Panc1 (cell line): Measurements from ENCODE around the gene RAB3IL1. TPM values are rescaled to one million over a fixed set of nuclear protein-coding genes. Genes with fewer than 3 reads are reported as not detected.

ENCODE experiments used
- ATAC-seq: fragments of 200-7000 bp; cut with Tn5 transposase; 2 replicates; pipeline ENCODE4 v1.9.1; 2020; ENCODE audit warnings: mild to moderate bottlenecking, moderate library complexity
- BruUV-seq: library from RNA; stranded (reverse); fragments of 400-500 nt; replicated peaks from 2 replicates; lab custom pipeline; 2021; lab: Mats Ljungman, UMichigan
- CTCF ChIA-PET: fragments of 300-600 bp; sonication (Branson Sonifier 250); formaldehyde crosslinking; loops from one replicate; lab custom pipeline; 2022; ENCODE audit warnings: antibody characterized with exemption; lab: Charles Lee
- POLR2A ChIA-PET: fragments of 300-600 bp; sonication (Branson Sonifier 250); formaldehyde crosslinking; loops from one replicate; lab custom pipeline; 2022; ENCODE audit warnings: antibody characterized with exemption; lab: Charles Lee
- DNase-seq: peaks from one replicate; pipeline ENCODE4 v3.0.0-alpha.2; 2010; ENCODE audit warnings: low read depth, low spot score
- H3K27ac ChIP-seq: 2 replicates; pipeline ENCODE4 v1.5.1; 2011; ENCODE audit warnings: mild to moderate bottlenecking, low read length, inconsistent platforms
- H3K27me3 ChIP-seq: fragments of 200-500 bp; sonication (Bioruptor generic); 2 replicates; pipeline ENCODE4 v1.6.0; 2014; ENCODE audit warnings: low read length, inconsistent platforms; ENCODE audit not compliant: control insufficient read depth, insufficient read depth
- H3K36me3 ChIP-seq: fragments of 200-500 bp; sonication (Bioruptor generic); 2 replicates; pipeline ENCODE4 v1.5.1; 2014; ENCODE audit warnings: inconsistent platforms, mild to moderate bottlenecking, low read length, moderate library complexity; ENCODE audit not compliant: control insufficient read depth, insufficient read depth
- H3K4me1 ChIP-seq: 2 replicates; pipeline ENCODE4 v1.5.1; 2011; ENCODE audit warnings: inconsistent platforms, mild to moderate bottlenecking, low read length, moderate library complexity; ENCODE audit not compliant: control insufficient read depth, insufficient read depth
- H3K4me3 ChIP-seq, 2 experiments: 2 replicates each; pipeline ENCODE4 v1.5.1; 2011 to 2012; ENCODE audit warnings: low read depth in 2 of 2, low read length in 2 of 2, mild to moderate bottlenecking in 2 of 2, inconsistent platforms in 1 of 2, moderate library complexity in 1 of 2
- H3K9me3 ChIP-seq: fragments of 200-500 bp; sonication (Bioruptor generic); 2 replicates; pipeline ENCODE4 v1.5.1; 2014; ENCODE audit warnings: low read depth, mild to moderate bottlenecking, inconsistent platforms, low read length, moderate library complexity; ENCODE audit not compliant: control insufficient read depth, insufficient read depth
- POLR2AphosphoS5 ChIP-seq: IDR thresholded peaks from 2 replicates; pipeline ENCODE4 v1.6.1; 2012; ENCODE audit warnings: mild to moderate bottlenecking, low read depth, low read length, moderate library complexity
- SIN3A ChIP-seq: IDR thresholded peaks from 2 replicates; pipeline ENCODE4 v1.6.1; 2012; ENCODE audit warnings: low read depth, mild to moderate bottlenecking, low read length, moderate library complexity, borderline replicate concordance; ENCODE audit not compliant: insufficient read depth
- TCF7L2 ChIP-seq: IDR thresholded peaks from 2 replicates; pipeline ENCODE4 v1.6.1; 2011; ENCODE audit warnings: mild to moderate bottlenecking, low read depth, low read length, inconsistent platforms
- in situ Hi-C: cut with HindIII; loops from 2 replicates; pipeline ENCODE4 v1.10.0; 2016; ENCODE audit warnings: low sequenced_read_pairs, low pct_unique_long_range_greater_than_20kb
- intact Hi-C: fragments of 100-400 bp; cut with micrococcal nuclease; formaldehyde crosslinking; loops from one replicate; pipeline ENCODE4 v1.10.0; 2022; ENCODE audit not compliant: unreplicated experiment
- total RNA-seq: library from RNA; stranded (reverse); gene quantifications from one replicate; pipeline ENCODE4 v1.2.1, GENCODE V29; 2021; ENCODE audit not compliant: unreplicated experiment
- TF ChIP-seq, protein P1 (sequence below), 2 experiments: IDR thresholded peaks; 2 replicates each; pipeline ENCODE4 v1.6.1; 2011 to 2012; ENCODE audit warnings: low read depth in 2 of 2, control low read depth in 1 of 2, low read length in 1 of 2, mild to moderate bottlenecking in 1 of 2, moderate library complexity in 1 of 2; ENCODE audit not compliant: insufficient read depth in 1 of 2
- TF ChIP-seq, protein P2 (sequence below): fragments of 450-650 bp; IDR thresholded peaks from 2 replicates; pipeline ENCODE4 v1.5.1; 2017; ENCODE audit warnings: mild to moderate bottlenecking

RAB3IL1 gene
- total RNA-seq, 1 experiment from 2014 or later = 8.9 TPM

DNA sequence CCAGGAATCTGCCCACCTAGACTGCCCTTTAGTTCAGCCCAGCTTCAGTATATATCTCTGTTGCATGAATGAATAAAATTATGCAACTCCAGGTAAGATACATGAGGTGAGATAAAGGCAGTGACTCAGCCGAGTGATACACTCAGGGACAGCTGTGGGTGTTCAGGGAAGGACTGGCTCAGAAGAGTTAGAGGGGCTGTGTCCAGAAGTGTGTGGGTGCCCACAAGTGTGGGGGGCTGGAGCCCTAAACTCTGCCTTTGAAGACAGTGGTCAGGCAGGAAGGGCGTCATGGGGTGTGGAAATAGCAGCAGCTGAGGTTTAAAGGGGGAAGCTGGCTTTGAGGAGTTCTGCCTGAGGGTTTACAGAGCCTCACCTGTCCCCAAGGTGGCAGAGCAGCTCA is 41.7 kb upstream of the RAB3IL1 start:
- H3K27ac ChIP-seq = peak overlapping the region; percentile 35; the same call in 1 of the 2 replicates
- in situ Hi-C loops = no loop called here
- DNase-seq = no peak
- H3K9me3 ChIP-seq = no peaks in the 10 kb centered on the region
- intact Hi-C loops = no loop called here
- BruUV-seq = no TSS peak
- no peak for ATAC-seq
- peaks cover 18% of the 10 kb centered on the region for H3K4me1 ChIP-seq
- H3K27me3 ChIP-seq = no peaks in the 10 kb centered on the region
- TF ChIP-seq POLR2AphosphoS5 (no peak), SIN3A (no peak), TCF7L2 (no peak)
- TF ChIP-seq, protein P1, sequence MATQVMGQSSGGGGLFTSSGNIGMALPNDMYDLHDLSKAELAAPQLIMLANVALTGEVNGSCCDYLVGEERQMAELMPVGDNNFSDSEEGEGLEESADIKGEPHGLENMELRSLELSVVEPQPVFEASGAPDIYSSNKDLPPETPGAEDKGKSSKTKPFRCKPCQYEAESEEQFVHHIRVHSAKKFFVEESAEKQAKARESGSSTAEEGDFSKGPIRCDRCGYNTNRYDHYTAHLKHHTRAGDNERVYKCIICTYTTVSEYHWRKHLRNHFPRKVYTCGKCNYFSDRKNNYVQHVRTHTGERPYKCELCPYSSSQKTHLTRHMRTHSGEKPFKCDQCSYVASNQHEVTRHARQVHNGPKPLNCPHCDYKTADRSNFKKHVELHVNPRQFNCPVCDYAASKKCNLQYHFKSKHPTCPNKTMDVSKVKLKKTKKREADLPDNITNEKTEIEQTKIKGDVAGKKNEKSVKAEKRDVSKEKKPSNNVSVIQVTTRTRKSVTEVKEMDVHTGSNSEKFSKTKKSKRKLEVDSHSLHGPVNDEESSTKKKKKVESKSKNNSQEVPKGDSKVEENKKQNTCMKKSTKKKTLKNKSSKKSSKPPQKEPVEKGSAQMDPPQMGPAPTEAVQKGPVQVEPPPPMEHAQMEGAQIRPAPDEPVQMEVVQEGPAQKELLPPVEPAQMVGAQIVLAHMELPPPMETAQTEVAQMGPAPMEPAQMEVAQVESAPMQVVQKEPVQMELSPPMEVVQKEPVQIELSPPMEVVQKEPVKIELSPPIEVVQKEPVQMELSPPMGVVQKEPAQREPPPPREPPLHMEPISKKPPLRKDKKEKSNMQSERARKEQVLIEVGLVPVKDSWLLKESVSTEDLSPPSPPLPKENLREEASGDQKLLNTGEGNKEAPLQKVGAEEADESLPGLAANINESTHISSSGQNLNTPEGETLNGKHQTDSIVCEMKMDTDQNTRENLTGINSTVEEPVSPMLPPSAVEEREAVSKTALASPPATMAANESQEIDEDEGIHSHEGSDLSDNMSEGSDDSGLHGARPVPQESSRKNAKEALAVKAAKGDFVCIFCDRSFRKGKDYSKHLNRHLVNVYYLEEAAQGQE (IDR thresholded peaks at IDR 0.05; ENCODE audit: insufficient read depth in 1 of 2, low read depth in 2 of 2, low read length in 1 of 2) = no peak
- TF ChIP-seq, protein P2, sequence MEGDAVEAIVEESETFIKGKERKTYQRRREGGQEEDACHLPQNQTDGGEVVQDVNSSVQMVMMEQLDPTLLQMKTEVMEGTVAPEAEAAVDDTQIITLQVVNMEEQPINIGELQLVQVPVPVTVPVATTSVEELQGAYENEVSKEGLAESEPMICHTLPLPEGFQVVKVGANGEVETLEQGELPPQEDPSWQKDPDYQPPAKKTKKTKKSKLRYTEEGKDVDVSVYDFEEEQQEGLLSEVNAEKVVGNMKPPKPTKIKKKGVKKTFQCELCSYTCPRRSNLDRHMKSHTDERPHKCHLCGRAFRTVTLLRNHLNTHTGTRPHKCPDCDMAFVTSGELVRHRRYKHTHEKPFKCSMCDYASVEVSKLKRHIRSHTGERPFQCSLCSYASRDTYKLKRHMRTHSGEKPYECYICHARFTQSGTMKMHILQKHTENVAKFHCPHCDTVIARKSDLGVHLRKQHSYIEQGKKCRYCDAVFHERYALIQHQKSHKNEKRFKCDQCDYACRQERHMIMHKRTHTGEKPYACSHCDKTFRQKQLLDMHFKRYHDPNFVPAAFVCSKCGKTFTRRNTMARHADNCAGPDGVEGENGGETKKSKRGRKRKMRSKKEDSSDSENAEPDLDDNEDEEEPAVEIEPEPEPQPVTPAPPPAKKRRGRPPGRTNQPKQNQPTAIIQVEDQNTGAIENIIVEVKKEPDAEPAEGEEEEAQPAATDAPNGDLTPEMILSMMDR = no peak
- ChIA-PET POLR2A (no interaction called here), CTCF (no interaction called here)
- H3K36me3 ChIP-seq = peaks cover 6% of the 10 kb centered on the region
- H3K4me3 ChIP-seq = no peak overlapping the region

DNA sequence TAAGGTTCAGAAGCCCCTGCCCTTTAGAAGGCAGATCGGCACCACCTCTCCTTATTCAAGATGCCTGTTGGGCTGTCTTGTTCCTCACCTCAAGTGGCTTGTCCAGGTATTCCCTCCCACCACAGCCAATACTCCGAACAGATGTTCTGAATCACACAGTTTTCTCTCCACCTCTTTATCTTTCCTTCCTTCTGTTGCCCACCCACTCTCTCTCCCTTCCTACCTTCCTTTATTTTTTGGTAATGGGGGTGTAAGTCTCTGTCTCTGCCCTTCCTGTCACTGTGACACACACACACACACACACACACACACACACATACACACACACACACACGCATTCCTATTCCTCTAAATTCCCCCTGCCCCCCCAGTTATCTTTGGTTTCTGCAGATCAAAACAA is 41.2 kb upstream of the RAB3IL1 start:
- intact Hi-C loops = no loop called here
- Histone ChIP-seq H3K27me3 (no peaks in the 10 kb centered on the region), H3K9me3 (no peaks in the 10 kb centered on the region), H3K4me3 (no peak overlapping the region), H3K4me1 (peaks cover 13% of the 10 kb centered on the region), H3K36me3 (peaks cover 1% of the 10 kb centered on the region; the same call in 1 of the 2 replicates), H3K27ac (no peak overlapping the region)
- no peak for TF ChIP-seq POLR2AphosphoS5
- TF ChIP-seq, protein P2 = no peak
- no peak for TF ChIP-seq TCF7L2
- no peak for TF ChIP-seq SIN3A
- TF ChIP-seq, protein P1 (IDR thresholded peaks at IDR 0.05; ENCODE audit: insufficient read depth in 1 of 2, low read depth in 2 of 2, low read length in 1 of 2) = no peak
- ChIA-PET POLR2A (interaction anchor here (0.6 kb wide), 1 partner anchor 11 kb away, joined by 5 read pairs; no protein-coding TSS in a partner anchor), CTCF (no interaction called here)
- DNase-seq (no peak), ATAC-seq (no peak)
- BruUV-seq = no TSS peak
- in situ Hi-C loops = no loop called here
